Erythroblast (primary cell): ENCODE measurements around the gene RGS19.

Experiments used
- GATA1 ChIP-seq: IDR thresholded peaks from 2 replicates; pipeline ENCODE4 v1.6.1; 2011; ENCODE audit warnings: low read depth, mild to moderate bottlenecking, control low read depth, low read length, moderate library complexity
- POLR2A ChIP-seq: IDR thresholded peaks from 2 replicates; pipeline ENCODE4 v1.6.1; 2011; ENCODE audit warnings: mild to moderate bottlenecking, low read length

DNA sequence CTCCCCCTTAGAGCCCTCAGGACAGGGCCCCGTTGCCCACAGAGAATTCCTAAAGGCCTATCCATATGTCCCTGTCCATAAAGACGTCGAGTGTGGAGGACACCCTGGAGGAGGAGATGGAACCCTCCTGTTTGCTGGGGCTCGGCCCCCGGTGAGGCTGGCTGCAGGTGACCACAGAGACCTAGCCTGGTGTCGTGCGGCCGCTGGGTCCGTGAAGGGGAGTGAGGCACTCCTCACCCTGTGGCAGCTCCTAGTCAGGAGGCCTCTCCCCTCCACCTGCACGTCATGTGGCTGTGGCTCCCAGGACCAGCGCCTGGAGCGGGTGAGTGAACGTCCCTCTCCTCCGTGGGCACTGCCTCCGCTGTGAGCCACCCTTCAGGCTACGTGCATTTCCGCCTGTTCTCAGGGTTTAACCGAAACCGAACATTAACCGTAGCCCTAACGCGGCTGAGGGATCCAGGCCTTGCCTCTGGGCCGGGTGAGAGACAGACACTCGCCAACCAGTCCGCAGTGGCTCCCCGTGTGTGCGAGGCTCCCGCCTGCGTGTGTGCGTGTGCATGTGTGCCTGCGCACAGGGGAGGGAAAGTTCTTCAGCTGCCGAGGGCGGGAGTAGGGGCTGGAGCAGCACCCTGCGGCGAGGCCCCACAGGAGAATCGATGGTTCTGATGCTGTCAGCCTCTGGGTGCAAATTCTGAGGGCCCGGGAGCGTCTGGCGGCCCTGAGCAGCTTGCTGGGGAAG, 22.3 kb downstream of the RGS19 start:
- no peak for TF ChIP-seq POLR2A
- TF ChIP-seq GATA1: no peak
